ENCODE measurements around the gene NEU1. TPM values are rescaled to one million over a fixed set of nuclear protein-coding genes. Genes with fewer than 3 reads are reported as not detected.
"Not testable (repeated sequence)": the region's sequence is repeated elsewhere in the genome, so short reads cannot be mapped to it uniquely, and the experiment has no call there.

The NEU1 gene
- total RNA-seq, 1 donor = 19.4 TPM

GRCh38 chr6:31827286-31828079, 35.1 kb downstream of the NEU1 start, which contains the start of gene HSPA1B:
TSS of gene HSPA1B (plus strand) at chr6:31827738. CDS start at chr6:31827951, 213 bp downstream.
- H3K27me3 ChIP-seq (ENCODE audit: insufficient read depth, low read length) = no peaks in the 10 kb centered on the region
- no peaks in the 10 kb centered on the region for H3K9me3 ChIP-seq (ENCODE audit: low read depth, low read length)
- H3K4me3 ChIP-seq (ENCODE audit: low read length) = peak within 1 kb of the TSS; percentile 61
- H3K4me1 ChIP-seq (ENCODE audit: insufficient read depth, low read length) = peaks cover 58% of the 10 kb centered on the region

- Histone ChIP-seq H3K27me3 (ENCODE audit: insufficient read depth, low read length) (no peaks in the 10 kb centered on the region), H3K9me3 (ENCODE audit: low read depth, low read length) (no peaks in the 10 kb centered on the region), H3K4me1 (ENCODE audit: insufficient read depth, low read length) (peaks cover 58% of the 10 kb centered on the region), H3K4me3 (ENCODE audit: low read length) (peak overlapping the region; percentile 61)
Measured at GRCh38 chr6:31826793-31827285, 35.8 kb downstream of the NEU1 start.

- no peaks in the 10 kb centered on the region for H3K27me3 ChIP-seq (ENCODE audit: insufficient read depth, low read length)
- peaks cover 56% of the 10 kb centered on the region for H3K4me1 ChIP-seq (ENCODE audit: insufficient read depth, low read length)
- no peak overlapping the region for H3K4me3 ChIP-seq (ENCODE audit: low read length)
- H3K9me3 ChIP-seq (ENCODE audit: low read depth, low read length) = no peaks in the 10 kb centered on the region
Measured at GRCh38 chr6:31825553-31825952, 37.1 kb downstream of the NEU1 start.

- not testable (repeated sequence) for H3K27me3 ChIP-seq (ENCODE audit: insufficient read depth, low read length); H3K4me3 ChIP-seq (ENCODE audit: low read length); H3K9me3 ChIP-seq (ENCODE audit: low read depth, low read length)
- peaks cover 66% of the 10 kb centered on the region for H3K4me1 ChIP-seq (ENCODE audit: insufficient read depth, low read length)
Measured at GRCh38 chr6:31823592-31824196, 38.9 kb downstream of the NEU1 start.

DNA sequence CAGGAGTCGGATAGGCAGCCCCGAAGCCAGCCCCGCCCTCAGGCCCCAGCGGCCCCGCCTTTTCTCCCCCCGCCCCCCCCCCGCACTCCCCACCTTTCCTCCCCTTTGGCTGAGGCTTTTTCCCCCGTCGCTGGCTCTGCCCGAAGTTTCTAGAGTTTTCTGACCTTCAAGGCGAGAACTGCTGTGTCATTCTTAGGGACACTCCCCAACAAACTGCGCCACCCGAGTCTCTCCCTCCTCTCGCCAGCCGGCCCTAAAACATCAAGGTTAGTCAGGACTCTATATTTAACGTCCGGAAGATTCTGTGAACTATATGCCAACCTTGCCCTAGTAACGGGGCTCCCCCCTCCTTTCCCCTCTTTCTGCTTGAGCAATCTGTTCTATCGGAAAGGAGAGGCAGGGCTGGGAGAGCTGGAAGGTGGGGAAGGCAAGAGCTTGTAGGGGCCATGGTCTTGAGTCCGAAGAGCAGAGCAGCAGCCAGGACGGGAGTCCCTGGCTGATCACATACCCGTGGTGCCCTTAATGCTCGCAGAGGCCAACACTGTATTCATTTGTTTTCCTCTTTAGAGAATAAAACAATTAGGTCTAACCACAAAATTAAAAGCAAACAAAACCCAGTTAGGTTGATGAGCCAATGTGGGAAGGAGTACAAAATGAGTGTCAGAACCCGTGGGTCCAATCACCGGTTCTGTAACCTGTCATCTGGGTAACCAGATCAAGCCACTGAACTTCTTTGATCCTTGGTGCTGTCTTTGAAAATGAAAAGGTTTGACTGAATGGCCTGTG, 40.4 kb downstream of the NEU1 start:
- Histone ChIP-seq H3K4me1 (ENCODE audit: insufficient read depth, low read length) (peaks cover 75% of the 10 kb centered on the region), H3K9me3 (ENCODE audit: low read depth, low read length) (no peaks in the 10 kb centered on the region), H3K27me3 (ENCODE audit: insufficient read depth, low read length) (no peaks in the 10 kb centered on the region), H3K4me3 (ENCODE audit: low read length) (peak overlapping the region; percentile 62)

GRCh38 chr6:31821301-31822035, 41.2 kb downstream of the NEU1 start:
- Histone ChIP-seq H3K4me1 (ENCODE audit: insufficient read depth, low read length) (peaks cover 70% of the 10 kb centered on the region), H3K9me3 (ENCODE audit: low read depth, low read length) (no peaks in the 10 kb centered on the region), H3K27me3 (ENCODE audit: insufficient read depth, low read length) (no peaks in the 10 kb centered on the region), H3K4me3 (ENCODE audit: low read length) (peak overlapping the region; percentile 62)

DNA sequence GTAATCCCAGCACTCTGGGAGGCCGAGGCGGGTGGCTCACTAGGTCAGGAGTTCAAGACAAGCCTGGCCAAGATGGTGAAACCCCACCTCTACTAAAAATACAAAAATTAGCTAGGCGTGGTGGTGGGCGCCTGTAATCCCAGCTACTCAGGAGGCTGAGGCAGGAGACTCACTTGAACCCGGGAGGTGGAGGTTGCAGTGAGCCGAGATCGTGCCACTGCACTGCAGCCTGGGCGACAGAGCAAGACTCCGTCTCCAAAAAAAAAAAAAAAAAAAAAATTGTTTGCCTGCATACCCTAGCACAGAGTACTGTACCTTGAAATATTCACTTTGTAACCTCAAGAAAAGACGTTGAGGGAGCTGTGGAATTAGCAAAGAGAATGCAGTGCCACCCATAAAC, 42.2 kb downstream of the NEU1 start:
- peaks cover 64% of the 10 kb centered on the region for H3K4me1 ChIP-seq (ENCODE audit: insufficient read depth, low read length)
- not testable (repeated sequence) for H3K9me3 ChIP-seq (ENCODE audit: low read depth, low read length); H3K4me3 ChIP-seq (ENCODE audit: low read length); H3K27me3 ChIP-seq (ENCODE audit: insufficient read depth, low read length)

GRCh38 chr6:31819871-31820299, 42.7 kb downstream of the NEU1 start:
- Histone ChIP-seq H3K9me3 (ENCODE audit: low read depth, low read length) (no peaks in the 10 kb centered on the region), H3K27me3 (ENCODE audit: insufficient read depth, low read length) (no peaks in the 10 kb centered on the region), H3K4me1 (ENCODE audit: insufficient read depth, low read length) (peaks cover 64% of the 10 kb centered on the region), H3K4me3 (ENCODE audit: low read length) (no peak overlapping the region)

- not testable (repeated sequence) for H3K27me3 ChIP-seq (ENCODE audit: insufficient read depth, low read length); H3K9me3 ChIP-seq (ENCODE audit: low read depth, low read length)
- peak overlapping the region; percentile 67 for H3K4me3 ChIP-seq (ENCODE audit: low read length)
- peaks cover 62% of the 10 kb centered on the region for H3K4me1 ChIP-seq (ENCODE audit: insufficient read depth, low read length)
Measured at GRCh38 chr6:31817929-31818511, 44.6 kb downstream of the NEU1 start.

DNA sequence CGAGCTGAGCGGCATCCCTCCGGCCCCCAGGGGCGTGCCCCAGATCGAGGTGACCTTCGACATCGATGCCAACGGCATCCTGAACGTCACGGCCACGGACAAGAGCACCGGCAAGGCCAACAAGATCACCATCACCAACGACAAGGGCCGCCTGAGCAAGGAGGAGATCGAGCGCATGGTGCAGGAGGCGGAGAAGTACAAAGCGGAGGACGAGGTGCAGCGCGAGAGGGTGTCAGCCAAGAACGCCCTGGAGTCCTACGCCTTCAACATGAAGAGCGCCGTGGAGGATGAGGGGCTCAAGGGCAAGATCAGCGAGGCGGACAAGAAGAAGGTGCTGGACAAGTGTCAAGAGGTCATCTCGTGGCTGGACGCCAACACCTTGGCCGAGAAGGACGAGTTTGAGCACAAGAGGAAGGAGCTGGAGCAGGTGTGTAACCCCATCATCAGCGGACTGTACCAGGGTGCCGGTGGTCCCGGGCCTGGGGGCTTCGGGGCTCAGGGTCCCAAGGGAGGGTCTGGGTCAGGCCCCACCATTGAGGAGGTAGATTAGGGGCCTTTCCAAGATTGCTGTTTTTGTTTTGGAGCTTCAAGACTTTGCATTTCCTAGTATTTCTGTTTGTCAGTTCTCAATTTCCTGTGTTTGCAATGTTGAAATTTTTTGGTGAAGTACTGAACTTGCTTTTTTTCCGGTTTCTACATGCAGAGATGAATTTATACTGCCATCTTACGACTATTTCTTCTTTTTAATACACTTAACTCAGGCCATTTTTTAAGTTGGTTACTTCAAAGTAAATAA, 45.3 kb downstream of the NEU1 start:
- H3K9me3 ChIP-seq (ENCODE audit: low read depth, low read length); H3K27me3 ChIP-seq (ENCODE audit: insufficient read depth, low read length): not testable (repeated sequence)
- Histone ChIP-seq H3K4me3 (ENCODE audit: low read length) (peak overlapping the region; percentile 67), H3K4me1 (ENCODE audit: insufficient read depth, low read length) (peaks cover 62% of the 10 kb centered on the region)

- Histone ChIP-seq H3K27me3 (ENCODE audit: insufficient read depth, low read length) (no peaks in the 10 kb centered on the region), H3K9me3 (ENCODE audit: low read depth, low read length) (no peaks in the 10 kb centered on the region), H3K4me1 (ENCODE audit: insufficient read depth, low read length) (peaks cover 49% of the 10 kb centered on the region), H3K4me3 (ENCODE audit: low read length) (peak within 1 kb of the TSS; percentile 64)
Measured at GRCh38 chr6:31815025-31815838, 47.4 kb downstream of the NEU1 start, which contains the start of the genes HSPA1A and HSPA1L. TSS of gene HSPA1A (plus strand) at chr6:31815543. CDS start at chr6:31815757, 214 bp downstream. TSS of gene HSPA1L (minus strand) at chr6:31815283. CDS start at chr6:31811972, 3,311 bp downstream.

DNA sequence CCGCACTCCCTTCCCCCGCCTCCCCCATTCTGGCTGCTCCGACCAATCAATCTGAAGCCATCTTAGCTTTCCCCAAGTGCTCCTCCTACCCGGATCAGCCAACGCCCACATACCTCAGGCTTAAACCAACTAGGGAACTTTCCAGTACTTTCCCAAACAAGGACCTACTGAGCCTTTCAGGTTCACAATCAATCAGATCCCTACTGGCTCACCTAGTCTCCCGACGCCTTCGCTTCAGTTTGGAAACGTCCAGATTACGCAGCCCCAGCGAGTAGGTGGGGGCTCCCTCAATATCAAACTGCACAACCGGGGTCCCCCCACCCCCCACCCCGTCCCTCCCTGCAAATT, 48.0 kb downstream of the NEU1 start:
- Histone ChIP-seq H3K4me1 (ENCODE audit: insufficient read depth, low read length) (peaks cover 43% of the 10 kb centered on the region), H3K27me3 (ENCODE audit: insufficient read depth, low read length) (no peaks in the 10 kb centered on the region), H3K9me3 (ENCODE audit: low read depth, low read length) (no peaks in the 10 kb centered on the region), H3K4me3 (ENCODE audit: low read length) (peak overlapping the region; percentile 64)

GRCh38 chr6:31813465-31813849, 49.2 kb downstream of the NEU1 start:
- peaks cover 31% of the 10 kb centered on the region for H3K4me1 ChIP-seq (ENCODE audit: insufficient read depth, low read length)
- no peaks in the 10 kb centered on the region for H3K9me3 ChIP-seq (ENCODE audit: low read depth, low read length)
- H3K4me3 ChIP-seq (ENCODE audit: low read length) = no peak overlapping the region
- no peaks in the 10 kb centered on the region for H3K27me3 ChIP-seq (ENCODE audit: insufficient read depth, low read length)
